A549 (cell line): ENCODE data around the gene ACTR6. TPM values are rescaled to one million over a fixed set of nuclear protein-coding genes. Genes with fewer than 3 reads are reported as not detected.
"Not testable (repeated sequence)": the region's sequence is repeated elsewhere in the genome, so short reads cannot be mapped to it uniquely, and the experiment has no call there.

Source experiments
- ATAC-seq, 2 experiments: fragments of 200-7000 bp in 1 of 2; fragments of >200 bp in 1 of 2; cut with Nextera tagmentation in 1 of 2; cut with Tn5 transposase in 1 of 2; 3 replicates each; pipeline versions ENCODE4 v1.8.0 to v1.9.1; 2018 to 2020; ENCODE audit warnings: mild to moderate bottlenecking in 1 of 2, moderate library complexity in 1 of 2
- CTCF ChIA-PET: fragments of 300-600 bp; sonication (Branson Sonifier 250); formaldehyde crosslinking; extraction: SDS; loops from one replicate; lab custom pipeline; 2021; ENCODE audit warnings: antibody characterized with exemption, inconsistent platforms; lab: Yijun Ruan, JAX
- POLR2A ChIA-PET: fragments of 350-600 bp; formaldehyde crosslinking; extraction: SDS; loops from one replicate; lab custom pipeline; 2021; ENCODE audit warnings: antibody characterized with exemption, inconsistent platforms; lab: Yijun Ruan, JAX
- DNase-seq, 2 experiments: peaks; one replicate each; pipeline versions ENCODE4 v3.0.0 to v3.0.0-alpha.2; 2011 to 2016; ENCODE audit warnings: low read depth in 1 of 2, low spot score in 1 of 2
- FAIRE-seq: peaks from 2 replicates; lab custom pipeline; 2011; peaks lifted over from hg19 to GRCh38; lab: Jason Lieb, UNC
- H3K27ac ChIP-seq, 2 experiments: fragments of >200 bp; sonication (Bioruptor Twin); formaldehyde crosslinking; 3 replicates each; pipeline ENCODE4 v1.5.1; 2016 to 2017
- H3K4me1 ChIP-seq: fragments of >200 bp; sonication (Bioruptor Twin); formaldehyde crosslinking; 3 replicates; pipeline ENCODE4 v1.6.1; 2016
- H3K4me2 ChIP-seq: fragments of >200 bp; sonication (Bioruptor Twin); formaldehyde crosslinking; 3 replicates; pipeline ENCODE4 v1.6.1; 2016
- H3K4me3 ChIP-seq: fragments of >200 bp; sonication (Bioruptor Twin); formaldehyde crosslinking; 3 replicates; pipeline ENCODE4 v1.5.1; 2016
- H3K9me3 ChIP-seq: fragments of >200 bp; sonication (Bioruptor Twin); formaldehyde crosslinking; 3 replicates; pipeline ENCODE4 v1.6.1; 2016
- CBX8 ChIP-seq: fragments of 200-600 bp; sonication (generic); IDR thresholded peaks from 2 replicates; pipeline ENCODE4 v1.6.1; 2016
- EHF ChIP-seq: fragments of 250-450 bp; sonication (Bioruptor Pico); IDR thresholded peaks from 2 replicates; pipeline ENCODE4 v1.5.0; 2020; ENCODE audit warnings: mild to moderate bottlenecking
- EHMT2 ChIP-seq: fragments of 200-600 bp; sonication (generic); IDR thresholded peaks from 2 replicates; pipeline ENCODE4 v1.6.1; 2016; ENCODE audit warnings: antibody characterized with exemption, low read depth, mild to moderate bottlenecking, moderate library complexity
- FOSB ChIP-seq: fragments of 250-450 bp; sonication (Bioruptor Pico); IDR thresholded peaks from 2 replicates; pipeline ENCODE4 v1.5.0; 2020; ENCODE audit warnings: mild to moderate bottlenecking, moderate library complexity
- FOXS1 ChIP-seq: fragments of 250-450 bp; sonication (Bioruptor Pico); IDR thresholded peaks from 2 replicates; pipeline ENCODE4 v1.5.0; 2020; ENCODE audit warnings: mild to moderate bottlenecking, moderate library complexity
- HEYL ChIP-seq: fragments of 250-450 bp; sonication (Bioruptor Pico); IDR thresholded peaks from 2 replicates; pipeline ENCODE4 v1.8.0; 2021; ENCODE audit warnings: mild to moderate bottlenecking, moderate library complexity
- HOXB13 ChIP-seq: fragments of 250-450 bp; sonication (Bioruptor Pico); IDR thresholded peaks from 2 replicates; pipeline ENCODE4 v1.5.0; 2020; ENCODE audit warnings: low read depth, mild to moderate bottlenecking, moderate library complexity
- JUN ChIP-seq, 2 experiments: fragments of >200 bp; sonication (Bioruptor Twin); formaldehyde crosslinking; IDR thresholded peaks; 2 replicates in 1 of 2; 3 replicates in 1 of 2; pipeline ENCODE4 v1.6.1; 2016 to 2017
- JUNB ChIP-seq: fragments of >200 bp; sonication (Bioruptor Twin); formaldehyde crosslinking; IDR thresholded peaks from 2 replicates; pipeline ENCODE4 v1.6.1; 2016
- MAFK ChIP-seq: fragments of 450-650 bp; IDR thresholded peaks from 2 replicates; pipeline ENCODE4 v1.6.1; 2014; ENCODE audit not compliant: partially characterized antibody
- NFE2L2 ChIP-seq: fragments of 150-350 bp; conservative IDR thresholded peaks from 2 replicates; pipeline ENCODE4 v1.6.1; 2014; ENCODE audit warnings: low read length
- NR3C1 ChIP-seq: fragments of >200 bp; sonication (Bioruptor Twin); formaldehyde crosslinking; IDR thresholded peaks from 3 replicates; pipeline ENCODE4 v1.6.1; 2017
- POLR2A ChIP-seq: IDR thresholded peaks from 2 replicates; pipeline ENCODE4 v1.6.1; 2012; ENCODE audit warnings: mild to moderate bottlenecking, low read length
- POLR2AphosphoS2 ChIP-seq: conservative IDR thresholded peaks from 2 replicates; pipeline ENCODE4 v1.6.1; 2012; ENCODE audit warnings: low read length, improper control_type of control experiment, inconsistent platforms
- RFX5 ChIP-seq: fragments of 450-650 bp; IDR thresholded peaks from 2 replicates; pipeline ENCODE4 v1.7.1; 2014; ENCODE audit warnings: antibody characterized with exemption, mild to moderate bottlenecking, moderate library complexity
- SMC3 ChIP-seq: fragments of >200 bp; sonication (Bioruptor Twin); formaldehyde crosslinking; IDR thresholded peaks from 3 replicates; pipeline ENCODE4 v1.6.1; 2018; ENCODE audit warnings: inconsistent platforms
- ZC3H11A ChIP-seq: fragments of 450-650 bp; IDR thresholded peaks from 2 replicates; pipeline ENCODE4 v1.6.1; 2014; ENCODE audit warnings: antibody characterized with exemption, mild to moderate bottlenecking
- ZNF302 ChIP-seq: fragments of 250-450 bp; sonication (Bioruptor Pico); IDR thresholded peaks from 2 replicates; pipeline ENCODE4 v1.9.0; 2021; ENCODE audit warnings: inconsistent platforms, mild to moderate bottlenecking, moderate library complexity
- WGBS: methylation state at CpG from one replicate; pipeline ENCODE4 v1.1.6; 2017; ENCODE audit errors: missing lambda C conversion rate; 5-methylcytosine and 5-hydroxymethylcytosine counted together
- polyA plus RNA-seq, 4 experiments: library from polyadenylated mRNA; depleted of rRNA in 3 of 4; stranded (reverse); fragments of >200 nt; fragmentation: RNase III in 1 of 4; extraction: RNeasy Plus Mini Kit Qiagen cat#74134 plus additional on column Dnase treatment in 1 of 4; gene quantifications; 2 replicates in 3 of 4; 3 replicates in 1 of 4; pipeline ENCODE4 v1.2.3, GENCODE V29; 2011 to 2017

The ACTR6 gene
- polyA plus RNA-seq, 2 of the 4 experiments (the other 2 are of a cell fraction): 37.0 to 50.1 TPM

GRCh38 chr12:100187857-100188519 lies 12.6 kb upstream of the ACTR6 start:
- ChIA-PET CTCF (interaction anchor here (3.0 kb wide), 1 partner anchor 33 kb away, joined by 8 read pairs; no protein-coding TSS in a partner anchor), POLR2A (no interaction called here)
- H3K4me3 ChIP-seq: no peak overlapping the region
- H3K9me3 ChIP-seq: no peaks in the 10 kb centered on the region
- 74% methylated on average over 4 of the region's 5 CpGs for WGBS
- no peak overlapping the region for H3K4me2 ChIP-seq
- no peak for TF ChIP-seq HEYL (CRISPR knock-in tag)
- no peak for TF ChIP-seq EHMT2
- no peak for TF ChIP-seq JUNB
- TF ChIP-seq RFX5: no peak
- TF ChIP-seq FOSB: no peak
- TF ChIP-seq HOXB13 (CRISPR knock-in tag): no peak
- no peak for TF ChIP-seq SMC3
- no peak for TF ChIP-seq ZC3H11A
- TF ChIP-seq POLR2A: no peak
- FAIRE-seq (no peak), DNase-seq (no peak), ATAC-seq (no peak)
- H3K4me1 ChIP-seq: no peaks in the 10 kb centered on the region
- H3K27ac ChIP-seq: no peak overlapping the region

- H3K9me3 ChIP-seq, H3K4me1 ChIP-seq, POLR2A ChIA-PET, H3K27ac ChIP-seq, DNase-seq, H3K4me3 ChIP-seq, H3K4me2 ChIP-seq, FAIRE-seq, ATAC-seq: not testable (repeated sequence)
- 80% methylated on average over 11 of the region's 11 CpGs for WGBS
- CTCF ChIA-PET: interaction anchor here (3.0 kb wide), 1 partner anchor 34 kb away, joined by 8 read pairs; no protein-coding TSS in a partner anchor
These were observed 11.6 kb upstream of the ACTR6 start for GRCh38 chr12:100188888-100189635.

- H3K9me3 ChIP-seq: no peaks in the 10 kb centered on the region
- WGBS: 83% methylated on average over 13 of the region's 13 CpGs
- DNase-seq: no peak
- ChIA-PET CTCF (interaction anchor here (3.0 kb wide), 1 partner anchor 35 kb away, joined by 8 read pairs; no protein-coding TSS in a partner anchor), POLR2A (no interaction called here)
- H3K4me2 ChIP-seq: no peak overlapping the region
- TF ChIP-seq JUNB: no peak
- TF ChIP-seq FOXS1 (CRISPR knock-in tag): no peak
- no peak for TF ChIP-seq JUN (IDR thresholded peaks at IDR 0.05)
- peak; percentile 21 for TF ChIP-seq MAFK
- no peak for TF ChIP-seq ZNF302 (CRISPR knock-in tag)
- 0 out of 2 replicates have a peak, but pooled peaks have one; percentile 14 for TF ChIP-seq NFE2L2
- peak overlapping the region in 1 of 2 experiments; percentile 51; a peak in 2 of 6 replicates for H3K27ac ChIP-seq
- no peak overlapping the region for H3K4me3 ChIP-seq
- H3K4me1 ChIP-seq: no peaks in the 10 kb centered on the region
- no peak for FAIRE-seq
- ATAC-seq: no peak
These were observed 10.8 kb upstream of the ACTR6 start for GRCh38 chr12:100189636-100190394.

GRCh38 chr12:100193085-100193484 lies 7.5 kb upstream of the ACTR6 start:
- H3K9me3 ChIP-seq: no peaks in the 10 kb centered on the region
- DNase-seq: no peak
- H3K27ac ChIP-seq: no peak overlapping the region
- 82% methylated on average over 1 of the region's 1 CpG for WGBS
- no peaks in the 10 kb centered on the region for H3K4me1 ChIP-seq
- no peak overlapping the region for H3K4me2 ChIP-seq
- ATAC-seq: no peak
- TF ChIP-seq EHF (CRISPR knock-in tag): no peak
- CTCF ChIA-PET: interaction anchor here (1.2 kb wide), 1 partner anchor 24 kb away, joined by 3 read pairs; no protein-coding TSS in a partner anchor
- no peak for FAIRE-seq
- POLR2A ChIA-PET: no interaction called here
- no peak overlapping the region for H3K4me3 ChIP-seq

GRCh38 chr12:100197486-100197885 lies 3.1 kb upstream of the ACTR6 start:
- ChIA-PET CTCF (interaction anchor here (0.7 to 1.4 kb wide), 3 partner anchors 11 to 43 kb away, joined by 3 to 5 read pairs (median 3); no protein-coding TSS in a partner anchor), POLR2A (no interaction called here)
- DNase-seq: no peak
- Histone ChIP-seq H3K27ac (no peak overlapping the region), H3K4me3 (no peak overlapping the region), H3K9me3 (no peaks in the 10 kb centered on the region), H3K4me2 (no peak overlapping the region), H3K4me1 (peaks cover 17% of the 10 kb centered on the region; the same call in 2 of the 3 replicates)
- no peak for ATAC-seq
- WGBS: 77% methylated on average over 4 of the region's 4 CpGs
- FAIRE-seq: no peak
- TF ChIP-seq FOSB (no peak), POLR2AphosphoS2 (no peak), SMC3 (no peak), NR3C1 (no peak), CBX8 (no peak)
- TF ChIP-seq, all 56 proteins: peak for 0
